Measurements from ENCODE around the gene DOCK9. TPM values are rescaled to one million over a fixed set of nuclear protein-coding genes. Genes with fewer than 3 reads are reported as not detected.

Gene DOCK9
- total RNA-seq, 1 donor from 2014 or later, result 170 TPM

GRCh38 chr13:99008577-99008976 is 30.7 kb upstream of the DOCK9 start:
- Histone ChIP-seq H3K27me3 (no peaks in the 10 kb centered on the region), H3K4me1 (peaks cover 24% of the 10 kb centered on the region), H3K27ac (peak overlapping the region; percentile 47), H3K4me3 (no peak overlapping the region), H3K9me3 (no peaks in the 10 kb centered on the region), H3K36me3 (no peaks in the 10 kb centered on the region)
- DNase-seq (no peak), ATAC-seq (no peak)
- intact Hi-C loops (cut with DNase I), result no loop called here
- no peak for TF ChIP-seq CTCF (IDR thresholded peaks at IDR 0.05)

- TF ChIP-seq CTCF (IDR thresholded peaks at IDR 0.05), result no peak
- H3K36me3 ChIP-seq, result no peaks in the 10 kb centered on the region
- H3K27ac ChIP-seq, result no peak overlapping the region
- DNase-seq (no peak), ATAC-seq (no peak)
- H3K9me3 ChIP-seq, result no peaks in the 10 kb centered on the region
- no peaks in the 10 kb centered on the region for H3K27me3 ChIP-seq
- no peak overlapping the region for H3K4me3 ChIP-seq
- intact Hi-C loops (cut with DNase I), result no loop called here
- H3K4me1 ChIP-seq, result peaks cover 30% of the 10 kb centered on the region
Measured at GRCh38 chr13:99007414-99007986, 29.6 kb upstream of the DOCK9 start.

GRCh38 chr13:99005609-99006008 is 27.7 kb upstream of the DOCK9 start:
- no peaks in the 10 kb centered on the region for H3K36me3 ChIP-seq
- no peaks in the 10 kb centered on the region for H3K27me3 ChIP-seq
- TF ChIP-seq CTCF (IDR thresholded peaks at IDR 0.05), result no peak
- H3K27ac ChIP-seq, result no peak overlapping the region
- DNase-seq (no peak), ATAC-seq (no peak)
- no peaks in the 10 kb centered on the region for H3K9me3 ChIP-seq
- H3K4me3 ChIP-seq, result no peak overlapping the region
- intact Hi-C loops (cut with DNase I), result no loop called here
- peaks cover 34% of the 10 kb centered on the region for H3K4me1 ChIP-seq

- no peak for TF ChIP-seq CTCF (IDR thresholded peaks at IDR 0.05)
- intact Hi-C loops (cut with DNase I), result no loop called here
- no peak for ATAC-seq
- H3K36me3 ChIP-seq, result no peaks in the 10 kb centered on the region
- no peaks in the 10 kb centered on the region for H3K27me3 ChIP-seq
- no peaks in the 10 kb centered on the region for H3K9me3 ChIP-seq
- no peak for DNase-seq
- H3K27ac ChIP-seq, result no peak overlapping the region
- H3K4me3 ChIP-seq, result no peak overlapping the region
- peaks cover 38% of the 10 kb centered on the region for H3K4me1 ChIP-seq
Measured at GRCh38 chr13:99004978-99005377, 27.1 kb upstream of the DOCK9 start.

GRCh38 chr13:99003851-99004471 is 26.1 kb upstream of the DOCK9 start:
- ATAC-seq (no peak), DNase-seq (no peak)
- intact Hi-C loops (cut with DNase I), result no loop called here
- H3K9me3 ChIP-seq, result no peaks in the 10 kb centered on the region
- no peak for TF ChIP-seq CTCF (IDR thresholded peaks at IDR 0.05)
- H3K27me3 ChIP-seq, result no peaks in the 10 kb centered on the region
- no peak overlapping the region for H3K27ac ChIP-seq
- no peaks in the 10 kb centered on the region for H3K36me3 ChIP-seq
- H3K4me1 ChIP-seq, result peaks cover 40% of the 10 kb centered on the region
- H3K4me3 ChIP-seq, result no peak overlapping the region
